Astrocyte (in vitro differentiated cells and primary cell): ENCODE measurements around the gene DMWD. TPM values are rescaled to one million over a fixed set of nuclear protein-coding genes. Genes with fewer than 3 reads are reported as not detected.
A peak's percentile ranks its signal among the peaks of the same experiment; 100 is the strongest.

Source experiments
- DNase-seq: peaks from one replicate; pipeline ENCODE4 v3.0.0-alpha.2; 2010; ENCODE audit warnings: low read depth
- FAIRE-seq: peaks from 2 replicates; lab custom pipeline; 2011; peaks lifted over from hg19 to GRCh38; lab: Jason Lieb, UNC
- H2AFZ ChIP-seq: 2 replicates; pipeline ENCODE4 v1.6.0; 2012; ENCODE audit warnings: low read depth, low read length, inconsistent platforms
- H3K27ac ChIP-seq: 2 replicates; pipeline ENCODE4 v1.5.1; 2011; ENCODE audit warnings: low read depth, low read length, inconsistent platforms
- H3K27me3 ChIP-seq: 2 replicates; pipeline ENCODE4 v1.6.0; 2011; ENCODE audit warnings: low read length, inconsistent platforms; ENCODE audit not compliant: insufficient read depth
- H3K36me3 ChIP-seq: 2 replicates; pipeline ENCODE4 v1.5.1; 2011; ENCODE audit warnings: low read length, inconsistent platforms; ENCODE audit not compliant: insufficient read depth
- H3K4me1 ChIP-seq: 2 replicates; pipeline ENCODE4 v1.5.1; 2011; ENCODE audit warnings: low read length, inconsistent platforms; ENCODE audit not compliant: insufficient read depth
- H3K4me2 ChIP-seq: 2 replicates; pipeline ENCODE4 v1.6.0; 2012; ENCODE audit warnings: low read length, inconsistent platforms
- H3K4me3 ChIP-seq: 2 replicates; pipeline ENCODE4 v1.5.1; 2011; ENCODE audit warnings: low read depth, mild to moderate bottlenecking, low read length, inconsistent platforms; ENCODE audit not compliant: insufficient read depth
- H3K79me2 ChIP-seq: 2 replicates; pipeline ENCODE4 v1.6.0; 2012; ENCODE audit warnings: mild to moderate bottlenecking, low read length, inconsistent platforms; ENCODE audit not compliant: insufficient read depth
- H3K9ac ChIP-seq: 2 replicates; pipeline ENCODE4 v1.6.0; 2012; ENCODE audit warnings: mild to moderate bottlenecking, low read length, inconsistent platforms
- H3K9me3 ChIP-seq: 2 replicates; pipeline ENCODE4 v1.5.1; 2012; ENCODE audit warnings: low read depth, mild to moderate bottlenecking, low read length, inconsistent platforms; ENCODE audit not compliant: insufficient read depth
- H4K20me1 ChIP-seq: 2 replicates; pipeline ENCODE4 v1.6.0; 2012; ENCODE audit warnings: low read length, inconsistent platforms; ENCODE audit not compliant: insufficient read depth
- H3K27ac Mint-ChIP-seq: one replicate; pipeline ENCODE4 v1.8.0; 2021; ENCODE audit warnings: mild to moderate bottlenecking, mixed read lengths; ENCODE audit not compliant: unreplicated experiment
- H3K27me3 Mint-ChIP-seq: one replicate; pipeline ENCODE4 v1.8.0; 2021; ENCODE audit warnings: low read depth, mixed read lengths; ENCODE audit not compliant: unreplicated experiment
- H3K36me3 Mint-ChIP-seq: one replicate; pipeline ENCODE4 v1.8.0; 2021; ENCODE audit warnings: low read depth, mixed read lengths; ENCODE audit not compliant: unreplicated experiment
- H3K4me1 Mint-ChIP-seq: one replicate; pipeline ENCODE4 v1.8.0; 2021; ENCODE audit warnings: low read depth, mixed read lengths; ENCODE audit not compliant: unreplicated experiment
- H3K4me3 Mint-ChIP-seq: one replicate; pipeline ENCODE4 v1.8.0; 2021; ENCODE audit warnings: mild to moderate bottlenecking, moderate library complexity, mixed read lengths; ENCODE audit not compliant: unreplicated experiment
- H3K9me3 Mint-ChIP-seq: one replicate; pipeline ENCODE4 v1.8.0; 2021; ENCODE audit warnings: mild to moderate bottlenecking, mixed read lengths; ENCODE audit not compliant: unreplicated experiment
- CTCF ChIP-seq: IDR thresholded peaks from 2 replicates; pipeline ENCODE4 v1.5.1; 2011; ENCODE audit warnings: low read depth, mild to moderate bottlenecking, inconsistent platforms, low read length, moderate library complexity; ENCODE audit not compliant: insufficient read depth
- EZH2 ChIP-seq: IDR thresholded peaks from 2 replicates; pipeline ENCODE4 v1.6.1; 2012; ENCODE audit warnings: mild to moderate bottlenecking, low read length, inconsistent platforms; ENCODE audit not compliant: insufficient read depth
- total RNA-seq: library from RNA; stranded (reverse); gene quantifications from 2 replicates; pipeline ENCODE4 v1.2.1, GENCODE V29; 2021

The DMWD gene
- total RNA-seq, 1 donor from 2014 or later, result 69.0 TPM

GRCh38 chr19:45815481-45816216, 23.0 kb upstream of the DMWD start:
- peaks cover 12% of the 10 kb centered on the region for H4K20me1 ChIP-seq
- FAIRE-seq (no peak), DNase-seq (no peak)
- H3K27ac ChIP-seq, result no peak overlapping the region
- H3K79me2 ChIP-seq, result no peaks in the 10 kb centered on the region
- no peak overlapping the region for H3K27ac Mint-ChIP-seq
- H3K9me3 Mint-ChIP-seq, result no peaks in the 10 kb centered on the region
- peaks cover 4% of the 10 kb centered on the region for H3K4me1 Mint-ChIP-seq
- no peak overlapping the region for H3K4me3 ChIP-seq
- peaks cover 4% of the 10 kb centered on the region for H3K36me3 ChIP-seq
- peaks cover 8% of the 10 kb centered on the region for H3K4me1 ChIP-seq
- H3K4me2 ChIP-seq, result peak overlapping the region; percentile 55
- no peaks in the 10 kb centered on the region for H3K9me3 ChIP-seq
- H3K36me3 Mint-ChIP-seq, result peaks cover 6% of the 10 kb centered on the region
- H2AFZ ChIP-seq, result no peak overlapping the region
- H3K27me3 ChIP-seq, result no peaks in the 10 kb centered on the region
- TF ChIP-seq EZH2 (no peak), CTCF (no peak)
- no peaks in the 10 kb centered on the region for H3K27me3 Mint-ChIP-seq
- peak overlapping the region; percentile 82 for H3K4me3 Mint-ChIP-seq
- H3K9ac ChIP-seq, result no peak overlapping the region

GRCh38 chr19:45814851-45815480, 22.3 kb upstream of the DMWD start, which contains the start of gene RSPH6A:
Gene RSPH6A (minus strand): TSS chr19:45815308. CDS start chr19:45815176, 132 bp downstream.
- Histone ChIP-seq H3K4me2 (peak within 1 kb of the TSS; percentile 55), H3K27ac (no peak within 1 kb of the TSS), H3K9ac (no peak within 1 kb of the TSS), H3K4me3 (no peak within 1 kb of the TSS), H3K79me2 (no peaks in the 10 kb centered on the region), H3K27me3 (no peaks in the 10 kb centered on the region), H3K36me3 (no peaks in the 10 kb centered on the region), H2AFZ (no peak within 1 kb of the TSS), H3K4me1 (peaks cover 8% of the 10 kb centered on the region), H4K20me1 (peaks cover 12% of the 10 kb centered on the region), H3K9me3 (no peaks in the 10 kb centered on the region)
- no peak for TF ChIP-seq EZH2
- no peak for TF ChIP-seq CTCF
- no peak for FAIRE-seq
- Mint-ChIP-seq H3K9me3 (no peaks in the 10 kb centered on the region), H3K36me3 (peaks cover 2% of the 10 kb centered on the region), H3K27ac (no peak within 1 kb of the TSS), H3K4me1 (peaks cover 4% of the 10 kb centered on the region), H3K4me3 (peak within 1 kb of the TSS; percentile 82), H3K27me3 (no peaks in the 10 kb centered on the region)
- DNase-seq, result no peak
